WERI-Rb-1 (cell line): ENCODE measurements around the gene C10orf105.

Experiments used
- DNase-seq: peaks from one replicate; pipeline ENCODE4 v3.0.0-alpha.2; 2020
- H3K27ac ChIP-seq: fragments of 250-450 bp; sonication (Bioruptor Pico); 2 replicates; pipeline ENCODE4 v1.5.1; 2020; ENCODE audit warnings: mild to moderate bottlenecking, moderate library complexity
- H3K27me3 ChIP-seq: fragments of 250-450 bp; sonication (Bioruptor Pico); 2 replicates; pipeline ENCODE4 v1.5.1; 2021; ENCODE audit warnings: mild to moderate bottlenecking, low read depth, moderate library complexity; ENCODE audit not compliant: insufficient read depth, severe bottlenecking
- H3K36me3 ChIP-seq: fragments of 250-450 bp; sonication (Bioruptor Pico); 2 replicates; pipeline ENCODE4 v1.5.1; 2020; ENCODE audit warnings: mild to moderate bottlenecking, moderate library complexity
- H3K4me3 ChIP-seq: 2 replicates; pipeline ENCODE4 v1.5.1; 2011; ENCODE audit warnings: low read depth, mild to moderate bottlenecking, control low read depth, low read length
- H3K9me3 ChIP-seq: fragments of 250-450 bp; sonication (Bioruptor Pico); 2 replicates; pipeline ENCODE4 v1.5.1; 2021; ENCODE audit warnings: mild to moderate bottlenecking, moderate library complexity; ENCODE audit not compliant: severe bottlenecking
- TF ChIP-seq, protein P1 (sequence below): IDR thresholded peaks from 2 replicates; pipeline ENCODE4 v1.5.1; 2011; ENCODE audit warnings: low read depth, mild to moderate bottlenecking, control low read depth, inconsistent platforms, low read length

C10orf105 gene

DNA sequence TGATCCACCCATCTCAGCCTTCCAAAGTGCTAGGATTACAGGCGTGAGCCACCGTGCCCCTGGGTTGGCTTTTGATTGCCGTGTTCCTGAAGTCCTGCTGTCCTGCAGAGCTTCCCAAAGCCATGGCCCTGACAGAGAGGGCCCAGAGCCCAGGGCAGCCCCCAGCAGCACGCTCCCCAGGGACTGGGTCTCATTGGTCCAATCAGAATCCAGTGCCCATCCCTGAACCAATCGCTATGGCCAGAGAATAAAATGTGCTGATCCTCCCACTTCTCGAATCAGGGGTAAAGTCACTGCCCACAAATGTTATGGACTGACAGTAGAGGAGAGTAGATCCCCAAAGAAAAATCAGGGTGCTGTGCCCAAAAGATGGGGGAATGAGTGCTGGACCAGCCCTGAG lies 5.0 kb upstream of the C10orf105 start:
- no peak for DNase-seq
- H3K36me3 ChIP-seq: no peaks in the 10 kb centered on the region; the same call in 1 of the 2 replicates
- no peaks in the 10 kb centered on the region for H3K27me3 ChIP-seq
- H3K27ac ChIP-seq: no peak overlapping the region
- no peak overlapping the region for H3K4me3 ChIP-seq
- TF ChIP-seq, protein P1, sequence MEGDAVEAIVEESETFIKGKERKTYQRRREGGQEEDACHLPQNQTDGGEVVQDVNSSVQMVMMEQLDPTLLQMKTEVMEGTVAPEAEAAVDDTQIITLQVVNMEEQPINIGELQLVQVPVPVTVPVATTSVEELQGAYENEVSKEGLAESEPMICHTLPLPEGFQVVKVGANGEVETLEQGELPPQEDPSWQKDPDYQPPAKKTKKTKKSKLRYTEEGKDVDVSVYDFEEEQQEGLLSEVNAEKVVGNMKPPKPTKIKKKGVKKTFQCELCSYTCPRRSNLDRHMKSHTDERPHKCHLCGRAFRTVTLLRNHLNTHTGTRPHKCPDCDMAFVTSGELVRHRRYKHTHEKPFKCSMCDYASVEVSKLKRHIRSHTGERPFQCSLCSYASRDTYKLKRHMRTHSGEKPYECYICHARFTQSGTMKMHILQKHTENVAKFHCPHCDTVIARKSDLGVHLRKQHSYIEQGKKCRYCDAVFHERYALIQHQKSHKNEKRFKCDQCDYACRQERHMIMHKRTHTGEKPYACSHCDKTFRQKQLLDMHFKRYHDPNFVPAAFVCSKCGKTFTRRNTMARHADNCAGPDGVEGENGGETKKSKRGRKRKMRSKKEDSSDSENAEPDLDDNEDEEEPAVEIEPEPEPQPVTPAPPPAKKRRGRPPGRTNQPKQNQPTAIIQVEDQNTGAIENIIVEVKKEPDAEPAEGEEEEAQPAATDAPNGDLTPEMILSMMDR: no peak
- no peaks in the 10 kb centered on the region for H3K9me3 ChIP-seq

GRCh38 chr10:71723311-71723710 lies 3.7 kb upstream of the C10orf105 start:
- Histone ChIP-seq H3K9me3 (no peaks in the 10 kb centered on the region), H3K27me3 (no peaks in the 10 kb centered on the region), H3K4me3 (no peak overlapping the region), H3K27ac (no peak overlapping the region), H3K36me3 (no peaks in the 10 kb centered on the region; the same call in 1 of the 2 replicates)
- TF ChIP-seq, protein P1: no peak
- DNase-seq: no peak

GRCh38 chr10:71722849-71723248 lies 3.3 kb upstream of the C10orf105 start:
- Histone ChIP-seq H3K36me3 (no peaks in the 10 kb centered on the region; the same call in 1 of the 2 replicates), H3K27me3 (no peaks in the 10 kb centered on the region), H3K27ac (no peak overlapping the region), H3K9me3 (no peaks in the 10 kb centered on the region), H3K4me3 (no peak overlapping the region)
- DNase-seq: no peak
- TF ChIP-seq, protein P1: no peak

GRCh38 chr10:71721313-71721712 lies 1.7 kb upstream of the C10orf105 start:
- no peaks in the 10 kb centered on the region for H3K27me3 ChIP-seq
- TF ChIP-seq, protein P1: no peak
- H3K4me3 ChIP-seq: no peak overlapping the region
- H3K27ac ChIP-seq: no peak overlapping the region
- DNase-seq: no peak
- H3K36me3 ChIP-seq: peaks cover 9% of the 10 kb centered on the region
- no peaks in the 10 kb centered on the region for H3K9me3 ChIP-seq

- Histone ChIP-seq H3K4me3 (no peak overlapping the region), H3K9me3 (no peaks in the 10 kb centered on the region), H3K27me3 (no peaks in the 10 kb centered on the region), H3K36me3 (peaks cover 20% of the 10 kb centered on the region), H3K27ac (no peak overlapping the region)
- DNase-seq: no peak
- TF ChIP-seq, protein P1: no peak
Measured at GRCh38 chr10:71720288-71720687, 710 bp upstream of the C10orf105 start.

- H3K27ac ChIP-seq: no peak overlapping the region
- peaks cover 32% of the 10 kb centered on the region for H3K36me3 ChIP-seq
- no peaks in the 10 kb centered on the region for H3K9me3 ChIP-seq
- no peak for DNase-seq
- no peak overlapping the region for H3K4me3 ChIP-seq
- TF ChIP-seq, protein P1: no peak
- H3K27me3 ChIP-seq: no peaks in the 10 kb centered on the region
Measured at GRCh38 chr10:71719042-71719441, 536 bp downstream of the C10orf105 start.
